Colonic mucosa (tissue), 4 donors: Measurements from ENCODE around the gene TMCC3. TPM values are rescaled to one million over a fixed set of nuclear protein-coding genes. Genes with fewer than 3 reads are reported as not detected.
A peak's percentile ranks its signal among the peaks of the same experiment; 100 is the strongest.

ENCODE experiments used
- DNase-seq: peaks from one replicate; pipeline ENCODE4 v3.0.0-alpha.2; 2020
- H3K27ac ChIP-seq: fragments of 200-600 bp; one replicate; pipeline ENCODE4 v1.8.0; 2021
- H3K27me3 ChIP-seq: fragments of 200-600 bp; one replicate; pipeline ENCODE4 v1.8.0; 2021
- H3K36me3 ChIP-seq: fragments of 200-600 bp; one replicate; pipeline ENCODE4 v1.8.0; 2021
- H3K4me1 ChIP-seq: fragments of 200-600 bp; one replicate; pipeline ENCODE4 v1.8.0; 2021; ENCODE audit warnings: mild to moderate bottlenecking
- H3K4me3 ChIP-seq: fragments of 200-600 bp; one replicate; pipeline ENCODE4 v1.8.0; 2021
- H3K9ac ChIP-seq, 2 donors: one replicate each; pipeline ENCODE4 v1.7.0; 2013; ENCODE audit warnings: control low read depth in 2 of 2, low read depth in 2 of 2, low read length in 2 of 2
- H3K9me3 ChIP-seq: fragments of 200-600 bp; one replicate; pipeline ENCODE4 v1.8.0; 2021
- CTCF ChIP-seq: fragments of 200-600 bp; IDR thresholded peaks from one replicate; pipeline ENCODE4 v1.8.0; 2022; ENCODE audit warnings: antibody characterized with exemption, mild to moderate bottlenecking
- intact Hi-C: fragments of 100-400 bp; cut with DNase I; formaldehyde crosslinking; loops from one replicate; pipeline ENCODE4 v1.14.1; 2022
- total RNA-seq, 2 donors: library from RNA; stranded (reverse); fragmentation: NEBNext Ultra II Directional in 1 of 2; extraction: Animal tissue kit (Norgen Biotek cat#: 25700) in 1 of 2; gene quantifications; one replicate each; pipeline ENCODE4 v1.2.1, GENCODE V29; 2021
- donor health status: healthy.
- donor health status: DM: no; HTN: no; CAD: no.
- donor health status: DM: no; HTN: no; CAD: no.

Gene TMCC3
- total RNA-seq, 2 donors from 2014 or later = 21.4 to 77.4 TPM

- no peaks in the 10 kb centered on the region for H3K9me3 ChIP-seq
- TF ChIP-seq CTCF = no peak
- no peaks in the 10 kb centered on the region for H3K27me3 ChIP-seq
- intact Hi-C loops = no loop called here
- H3K4me1 ChIP-seq = peaks cover 3% of the 10 kb centered on the region
- H3K27ac ChIP-seq = peak overlapping the region; percentile 80
- H3K9ac ChIP-seq = peak overlapping the region in 1 of 2 donors; percentile 54
- no peak overlapping the region for H3K4me3 ChIP-seq
- DNase-seq = no peak
- no peaks in the 10 kb centered on the region for H3K36me3 ChIP-seq
These were observed 91.7 kb downstream of the TMCC3 start for GRCh38 chr12:94558612-94559011.

DNA sequence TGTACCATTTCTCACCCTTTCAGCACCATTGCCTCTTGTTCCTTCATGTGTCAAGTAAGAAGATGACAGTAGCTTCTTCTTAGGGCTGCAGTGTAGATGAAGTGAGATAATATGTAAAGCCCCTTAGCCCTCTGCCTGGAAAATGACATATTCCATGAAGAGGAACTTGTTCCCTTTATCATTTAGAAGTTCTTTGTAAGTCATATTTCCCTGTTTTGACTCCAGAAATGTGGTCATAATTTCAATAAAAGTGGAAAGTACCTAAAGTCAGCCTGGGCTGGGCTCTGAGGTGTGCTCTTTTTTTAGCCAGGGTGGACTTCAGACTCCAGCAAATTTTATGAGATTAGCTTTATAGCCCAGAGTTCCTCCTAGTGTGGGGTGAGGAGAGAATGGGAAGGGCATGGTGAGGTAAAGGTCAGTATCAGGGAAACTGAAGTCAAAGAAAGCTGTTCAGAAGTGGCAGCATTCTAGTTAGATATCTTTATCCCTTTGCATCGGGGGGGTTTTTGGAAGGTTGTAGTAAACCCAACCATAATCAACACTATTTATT, 92.5 kb downstream of the TMCC3 start:
- Histone ChIP-seq H3K27me3 (no peaks in the 10 kb centered on the region), H3K36me3 (no peaks in the 10 kb centered on the region), H3K9ac (peak overlapping the region in 1 of 2 donors; percentile 49), H3K9me3 (no peaks in the 10 kb centered on the region), H3K27ac (peak overlapping the region; percentile 80), H3K4me1 (peaks cover 3% of the 10 kb centered on the region), H3K4me3 (no peak overlapping the region)
- DNase-seq = peak; percentile 70
- no peak for TF ChIP-seq CTCF
- intact Hi-C loops = no loop called here

DNA sequence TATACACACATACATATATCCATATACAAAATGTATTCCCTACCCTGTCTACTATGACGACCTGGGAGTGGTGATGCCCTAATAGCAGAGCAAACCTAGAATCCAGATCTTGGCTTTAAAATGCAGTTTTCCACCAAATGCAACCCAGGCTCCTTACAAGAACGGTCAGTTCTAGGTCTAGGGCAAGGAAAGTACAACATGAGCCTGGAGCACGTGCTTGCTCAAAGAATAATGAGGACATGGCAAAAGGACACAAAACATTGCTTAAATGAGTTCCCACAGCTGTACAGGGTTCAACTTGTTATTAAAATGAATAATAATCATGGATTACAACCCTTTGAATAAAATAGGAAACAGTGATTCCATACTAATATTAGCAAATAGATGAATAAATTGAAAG, 94.7 kb downstream of the TMCC3 start:
- H3K27me3 ChIP-seq = no peaks in the 10 kb centered on the region
- H3K4me3 ChIP-seq = no peak overlapping the region
- peaks cover 1% of the 10 kb centered on the region for H3K4me1 ChIP-seq
- intact Hi-C loops = no loop called here
- no peak for DNase-seq
- H3K36me3 ChIP-seq = no peaks in the 10 kb centered on the region
- H3K9ac ChIP-seq = no peak overlapping the region
- H3K9me3 ChIP-seq = no peaks in the 10 kb centered on the region
- no peak overlapping the region for H3K27ac ChIP-seq
- TF ChIP-seq CTCF = no peak

DNA sequence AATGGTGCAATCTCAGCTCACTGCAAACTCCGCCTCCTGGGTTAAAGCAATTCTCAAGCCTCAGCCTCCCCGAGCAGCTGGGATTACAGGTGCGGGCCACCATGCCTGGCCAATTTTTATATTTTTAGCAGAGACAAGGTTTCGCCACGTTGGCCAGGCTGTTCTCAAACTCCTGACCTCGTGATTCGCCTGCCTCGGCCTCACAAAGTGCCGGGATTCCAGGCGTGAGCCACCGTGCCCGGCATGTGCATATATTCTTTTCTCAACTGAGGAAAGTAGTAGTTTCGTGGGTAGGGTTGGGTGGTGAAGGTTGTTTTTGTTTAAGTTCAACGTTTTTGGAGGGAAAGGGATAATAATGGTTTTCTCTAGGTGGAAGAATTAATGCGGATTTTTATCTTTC, 96.5 kb downstream of the TMCC3 start:
- no peak for TF ChIP-seq CTCF
- intact Hi-C loops = no loop called here
- Histone ChIP-seq H3K9ac (no peak overlapping the region), H3K27ac (no peak overlapping the region), H3K4me3 (no peak overlapping the region), H3K4me1 (no peaks in the 10 kb centered on the region), H3K27me3 (no peaks in the 10 kb centered on the region), H3K9me3 (no peaks in the 10 kb centered on the region), H3K36me3 (no peaks in the 10 kb centered on the region)
- no peak for DNase-seq

GRCh38 chr12:94553130-94553519, 97.2 kb downstream of the TMCC3 start:
- TF ChIP-seq CTCF = no peak
- Histone ChIP-seq H3K9ac (no peak overlapping the region), H3K27ac (no peak overlapping the region), H3K36me3 (no peaks in the 10 kb centered on the region), H3K27me3 (no peaks in the 10 kb centered on the region), H3K9me3 (no peaks in the 10 kb centered on the region), H3K4me3 (no peak overlapping the region), H3K4me1 (no peaks in the 10 kb centered on the region)
- DNase-seq = no peak
- intact Hi-C loops = no loop called here
